CD4-positive, alpha-beta memory T cell (primary cell): ENCODE data around the gene TMEM106B. TPM values are rescaled to one million over a fixed set of nuclear protein-coding genes. Genes with fewer than 3 reads are reported as not detected.
"Not testable (repeated sequence)": the region's sequence is repeated elsewhere in the genome, so short reads cannot be mapped to it uniquely, and the experiment has no call there.

Experiments
- CTCF ChIA-PET: fragments of 350-600 bp; sonication (Branson Sonifier 250); formaldehyde crosslinking; loops from one replicate; lab custom pipeline; 2021; ENCODE audit warnings: inconsistent platforms; ENCODE audit not compliant: partially characterized antibody; lab: Charles Lee
- POLR2A ChIA-PET: fragments of 350-600 bp; sonication (Branson Sonifier 250); formaldehyde crosslinking; loops from one replicate; lab custom pipeline; 2021; ENCODE audit not compliant: partially characterized antibody; lab: Charles Lee
- DNase-seq, 5 donors: peaks; one replicate each; pipeline versions ENCODE4 v3.0.0 to v3.0.0-alpha.2; 2020 to 2022; ENCODE audit warnings: mixed read lengths in 1 of 5
- H3K27ac ChIP-seq: one replicate; pipeline ENCODE4 v1.7.0; 2013; ENCODE audit warnings: low read depth, low read length
- H3K27me3 ChIP-seq: 2 replicates; pipeline ENCODE4 v1.7.0; 2013; ENCODE audit warnings: mild to moderate bottlenecking, low read length, moderate library complexity; ENCODE audit not compliant: insufficient read depth
- H3K36me3 ChIP-seq: 2 replicates; pipeline ENCODE4 v1.7.0; 2013; ENCODE audit warnings: mild to moderate bottlenecking, low read length, moderate library complexity; ENCODE audit not compliant: insufficient read depth
- H3K4me1 ChIP-seq: 2 replicates; pipeline ENCODE4 v1.7.0; 2013; ENCODE audit warnings: mild to moderate bottlenecking, low read length, moderate library complexity; ENCODE audit not compliant: insufficient read depth
- H3K4me3 ChIP-seq, 2 donors: one replicate each; pipeline ENCODE4 v1.7.0; 2013; ENCODE audit warnings: low read length in 2 of 2, mild to moderate bottlenecking in 1 of 2
- H3K9me3 ChIP-seq, 2 donors: one replicate each; pipeline ENCODE4 v1.7.0; 2013; ENCODE audit warnings: low read length in 2 of 2, control low read depth in 1 of 2; ENCODE audit not compliant: control insufficient read depth in 1 of 2
- H3K27ac Mint-ChIP-seq, 7 donors: one replicate each; pipeline ENCODE4 v1.8.0; 2020 to 2021; ENCODE audit warnings: mixed read lengths in 7 of 7, mild to moderate bottlenecking in 6 of 7, inconsistent platforms in 3 of 7, moderate library complexity in 3 of 7
- H3K27me3 Mint-ChIP-seq, 2 donors: one replicate each; pipeline ENCODE4 v1.8.0; 2020 to 2021; ENCODE audit warnings: mixed read lengths in 2 of 2
- H3K36me3 Mint-ChIP-seq, 2 donors: one replicate each; pipeline ENCODE4 v1.8.0; 2020 to 2021; ENCODE audit warnings: mixed read lengths in 2 of 2, inconsistent platforms in 1 of 2, mild to moderate bottlenecking in 1 of 2
- H3K4me1 Mint-ChIP-seq, 4 donors: one replicate each; pipeline ENCODE4 v1.8.0; 2020 to 2021; ENCODE audit warnings: mixed read lengths in 4 of 4, mild to moderate bottlenecking in 1 of 4
- H3K4me3 Mint-ChIP-seq, 8 donors: one replicate each; pipeline ENCODE4 v1.8.0; 2020 to 2021; ENCODE audit warnings: mixed read lengths in 8 of 8, mild to moderate bottlenecking in 7 of 8, moderate library complexity in 6 of 8, inconsistent platforms in 3 of 8
- H3K9me3 Mint-ChIP-seq, 8 donors: one replicate each; pipeline ENCODE4 v1.8.0; 2020 to 2021; ENCODE audit warnings: mixed read lengths in 8 of 8, mild to moderate bottlenecking in 5 of 8, inconsistent platforms in 3 of 8, moderate library complexity in 1 of 8
- intact Hi-C: fragments of 100-400 bp; cut with micrococcal nuclease; formaldehyde crosslinking; loops from one replicate; pipeline ENCODE4 v1.15.1; 2023
- polyA plus RNA-seq, 2 donors: library from polyadenylated mRNA; unstranded; fragments of 300-500 nt; fragmentation: Illumina TruSeq; gene quantifications; one replicate each; pipeline ENCODE4 v1.2.3, GENCODE V29; 2021
- total RNA-seq, 2 experiments: library from RNA; stranded (reverse); gene quantifications; one replicate each; pipeline ENCODE4 v1.2.3, GENCODE V29; 2021

The TMEM106B gene
- total and polyA plus RNA-seq, 4 experiments from 2014 or later: 37.2 to 62.2 (median 51.7) TPM

GRCh38 chr7:12211711-12212485 lies 804 bp downstream of the TMEM106B start:
- H3K4me1 Mint-ChIP-seq: peaks cover 29 to 47% (median 38%) of the 10 kb centered on the region in 4 donors
- ChIA-PET CTCF (interaction anchor here (0.5 to 2.1 kb wide), 15 partner anchors 10 to 110 kb away, joined by 3 to 11 read pairs (median 5); no protein-coding TSS in a partner anchor), POLR2A (interaction anchor here (0.6 to 2.9 kb wide), 15 partner anchors 10 to 1271 kb away, joined by 3 to 62 read pairs (median 6); a partner anchor contains a TSS)
- peak overlapping the region; percentile 92 to 99 (median 96) for H3K4me3 Mint-ChIP-seq
- H3K36me3 ChIP-seq: peaks cover 14% of the 10 kb centered on the region
- H3K27ac ChIP-seq: peak overlapping the region; percentile 98
- peak overlapping the region; percentile 95 to 100 (median 99) for H3K27ac Mint-ChIP-seq
- DNase-seq: peak in 1 of 5 donors; percentile 41
- H3K9me3 Mint-ChIP-seq: peaks cover 0 to 2% (median 0%) of the 10 kb centered on the region in 8 donors
- H3K4me1 ChIP-seq: peaks cover 51% of the 10 kb centered on the region
- intact Hi-C loops: loop anchor here (1.0 to 5.0 kb wide), 10 partner anchors 11 to 520 kb away; partner anchors contain the start of genes ARL4A and VWDE
- H3K9me3 ChIP-seq: no peaks in the 10 kb centered on the region
- peaks cover 22 to 39% of the 10 kb centered on the region in 2 donors for H3K36me3 Mint-ChIP-seq
- H3K4me3 ChIP-seq: peak overlapping the region; percentile 60 to 70
- H3K27me3 ChIP-seq: no peaks in the 10 kb centered on the region
- peaks cover 0 to 2% of the 10 kb centered on the region in 2 donors for H3K27me3 Mint-ChIP-seq

- Histone ChIP-seq H3K27me3 (no peaks in the 10 kb centered on the region), H3K36me3 (peaks cover 23% of the 10 kb centered on the region), H3K9me3 (no peaks in the 10 kb centered on the region), H3K27ac (no peak overlapping the region), H3K4me1 (peaks cover 53% of the 10 kb centered on the region), H3K4me3 (no peak overlapping the region)
- POLR2A ChIA-PET: interaction anchor here (0.9 kb wide), 1 partner anchor 47 kb away, joined by 3 read pairs; no protein-coding TSS in a partner anchor
- Mint-ChIP-seq H3K27ac (peak overlapping the region in 3 of 7 donors; percentile 2 to 57 (median 57)), H3K9me3 (peaks cover 0 to 2% (median 0%) of the 10 kb centered on the region in 8 donors), H3K4me1 (peaks cover 42 to 60% (median 49%) of the 10 kb centered on the region in 4 donors), H3K4me3 (no peak overlapping the region), H3K36me3 (peaks cover 55 to 70% of the 10 kb centered on the region in 2 donors), H3K27me3 (no peaks in the 10 kb centered on the region)
- DNase-seq: no peak
- CTCF ChIA-PET: interaction anchor here (0.9 to 1.3 kb wide), 5 partner anchors 22 to 105 kb away, joined by 3 to 4 read pairs (median 3); no protein-coding TSS in a partner anchor
- intact Hi-C loops: no loop called here
These were observed 6.2 kb downstream of the TMEM106B start for GRCh38 chr7:12217311-12217710.

- Histone ChIP-seq H3K36me3 (peaks cover 17% of the 10 kb centered on the region), H3K4me1 (peaks cover 44% of the 10 kb centered on the region), H3K9me3 (no peaks in the 10 kb centered on the region), H3K27ac (no peak overlapping the region), H3K27me3 (no peaks in the 10 kb centered on the region), H3K4me3 (no peak overlapping the region)
- Mint-ChIP-seq H3K9me3 (peaks cover 0 to 3% (median 0%) of the 10 kb centered on the region in 8 donors), H3K4me3 (peak overlapping the region in 2 of 8 donors; percentile 25 to 70), H3K4me1 (peaks cover 38 to 69% (median 55%) of the 10 kb centered on the region in 4 donors), H3K36me3 (peaks cover 60 to 79% of the 10 kb centered on the region in 2 donors), H3K27ac (peak overlapping the region in 5 of 7 donors; percentile 0 to 82 (median 70)), H3K27me3 (no peaks in the 10 kb centered on the region)
- CTCF ChIA-PET: interaction anchor here (1.6 kb wide), 1 partner anchor 71 kb away, joined by 4 read pairs; no protein-coding TSS in a partner anchor
- intact Hi-C loops: no loop called here
- DNase-seq: no peak
- POLR2A ChIA-PET: no interaction called here
These were observed 9.4 kb downstream of the TMEM106B start for GRCh38 chr7:12220389-12221046.

GRCh38 chr7:12221414-12221813 lies 10.3 kb downstream of the TMEM106B start:
- no peak for DNase-seq

GRCh38 chr7:12222889-12223579 lies 11.9 kb downstream of the TMEM106B start:
- no peaks in the 10 kb centered on the region for H3K27me3 ChIP-seq
- no peaks in the 10 kb centered on the region for H3K9me3 ChIP-seq
- Mint-ChIP-seq H3K27me3 (no peaks in the 10 kb centered on the region), H3K36me3 (peaks cover 49 to 69% of the 10 kb centered on the region in 2 donors), H3K4me3 (peak overlapping the region; percentile 26 to 85 (median 68)), H3K27ac (peak overlapping the region; percentile 49 to 93 (median 79)), H3K4me1 (peaks cover 33 to 67% (median 53%) of the 10 kb centered on the region in 4 donors), H3K9me3 (peaks cover 0 to 8% (median under 1%) of the 10 kb centered on the region in 8 donors)
- CTCF ChIA-PET: no interaction called here
- DNase-seq: peak in 4 of 5 donors; percentile 44 to 57 (median 50)
- peaks cover 44% of the 10 kb centered on the region for H3K4me1 ChIP-seq
- intact Hi-C loops: loop anchor here (1.0 kb wide), 3 partner anchors 12 to 53 kb away; partner anchors contain the start of gene TMEM106B
- POLR2A ChIA-PET: interaction anchor here (1.0 to 2.3 kb wide), 2 partner anchors 12 to 35 kb away, joined by 4 to 12 read pairs; partner anchors contain the start of gene TMEM106B
- H3K4me3 ChIP-seq: no peak overlapping the region
- H3K36me3 ChIP-seq: peaks cover 5% of the 10 kb centered on the region
- H3K27ac ChIP-seq: peak overlapping the region; percentile 30

More at GRCh38 chr7:12221414-12221813, 10.3 kb downstream of the TMEM106B start:
- Mint-ChIP-seq H3K36me3 (peaks cover 59 to 81% of the 10 kb centered on the region in 2 donors), H3K4me1 (peaks cover 41 to 76% (median 62%) of the 10 kb centered on the region in 4 donors), H3K9me3 (peaks cover 0 to 8% (median under 1%) of the 10 kb centered on the region in 8 donors), H3K27me3 (no peaks in the 10 kb centered on the region), H3K27ac (peak overlapping the region in 6 of 7 donors; percentile 2 to 91 (median 62)), H3K4me3 (peak overlapping the region in 1 of 8 donors; percentile 58)
- ChIA-PET POLR2A (interaction anchor here (1.3 to 1.4 kb wide), 2 partner anchors 10 to 37 kb away, joined by 5 to 10 read pairs; partner anchors contain the start of gene TMEM106B), CTCF (interaction anchor here (0.9 to 1.2 kb wide), 2 partner anchors 10 to 72 kb away, joined by 3 to 5 read pairs; partner anchors contain the start of gene TMEM106B)
- peak overlapping the region; percentile 13 for H3K27ac ChIP-seq
- H3K36me3 ChIP-seq: peaks cover 14% of the 10 kb centered on the region
- no peaks in the 10 kb centered on the region for H3K9me3 ChIP-seq
- intact Hi-C loops: no loop called here
- H3K4me3 ChIP-seq: no peak overlapping the region
- H3K4me1 ChIP-seq: peaks cover 44% of the 10 kb centered on the region
- no peaks in the 10 kb centered on the region for H3K27me3 ChIP-seq

GRCh38 chr7:12225017-12225416 lies 13.9 kb downstream of the TMEM106B start:
- Mint-ChIP-seq H3K36me3 (peaks cover 37 to 56% of the 10 kb centered on the region in 2 donors), H3K4me1 (peaks cover 30 to 59% (median 47%) of the 10 kb centered on the region in 4 donors)
- not testable (repeated sequence) for DNase-seq

More at GRCh38 chr7:12225017-12225416, 13.9 kb downstream of the TMEM106B start:
- H3K4me3 Mint-ChIP-seq, H3K9me3 ChIP-seq, H3K27me3 ChIP-seq, H3K9me3 Mint-ChIP-seq, H3K27ac ChIP-seq, H3K27me3 Mint-ChIP-seq, CTCF ChIA-PET, H3K36me3 ChIP-seq, intact Hi-C loops, H3K4me3 ChIP-seq: not testable (repeated sequence)
- POLR2A ChIA-PET: interaction anchor here (2.3 kb wide), 1 partner anchor 14 kb away, joined by 12 read pairs; the partner anchor contains the start of gene TMEM106B
- peaks cover 44% of the 10 kb centered on the region for H3K4me1 ChIP-seq
- H3K27ac Mint-ChIP-seq: peak overlapping the region in 1 of 7 donors; percentile 4
